ENCODE data around the gene RCOR1. TPM values are rescaled to one million over a fixed set of nuclear protein-coding genes. Genes with fewer than 3 reads are reported as not detected.

RCOR1 gene
- total RNA-seq, 3 donors from 2014 or later (not counting 1 experiment from before 2014, with no cell fraction given) = 20.3 to 36.5 (median 21.8) TPM

GRCh38 chr14:102558556-102558955, 33.9 kb upstream of the RCOR1 start:
- Mint-ChIP-seq H3K4me3 (no peak overlapping the region), H3K4me1 (no peaks in the 10 kb centered on the region), H3K36me3 (no peaks in the 10 kb centered on the region), H3K27me3 (ENCODE audit: low read depth in 2 of 2) (peaks cover 0 to 3% of the 10 kb centered on the region in 2 donors), H3K27ac (no peak overlapping the region), H3K9me3 (no peaks in the 10 kb centered on the region)
- Histone ChIP-seq H3K4me3 (ENCODE audit: low read length) (no peak overlapping the region), H3K27me3 (ENCODE audit: control insufficient read depth, insufficient read depth, low read length) (no peaks in the 10 kb centered on the region), H3K27ac (ENCODE audit: low read length) (no peak overlapping the region), H3K36me3 (ENCODE audit: control insufficient read depth, insufficient read depth, low read length) (no peaks in the 10 kb centered on the region), H3K9me3 (ENCODE audit: control insufficient read depth, insufficient read depth, low read length) (no peaks in the 10 kb centered on the region), H3K4me1 (ENCODE audit: control insufficient read depth, insufficient read depth, low read length) (peaks cover 13% of the 10 kb centered on the region)
- no peak for TF ChIP-seq CTCF (IDR thresholded peaks at IDR 0.05)
- intact Hi-C loops (cut with micrococcal nuclease) = no loop called here
- DNase-seq (no peak), ATAC-seq (no peak)
- 64% methylated on average over 4 of the region's 4 CpGs for WGBS (ENCODE audit: insufficient coverage)

GRCh38 chr14:102560458-102561261, 31.8 kb upstream of the RCOR1 start:
- Mint-ChIP-seq H3K36me3 (no peaks in the 10 kb centered on the region), H3K9me3 (no peaks in the 10 kb centered on the region), H3K4me3 (no peak overlapping the region), H3K4me1 (no peaks in the 10 kb centered on the region), H3K27me3 (ENCODE audit: low read depth in 2 of 2) (peaks cover 0 to 3% of the 10 kb centered on the region in 2 donors), H3K27ac (no peak overlapping the region)
- TF ChIP-seq CTCF (IDR thresholded peaks at IDR 0.05) = no peak
- Histone ChIP-seq H3K4me3 (ENCODE audit: low read length) (no peak overlapping the region), H3K27ac (ENCODE audit: low read length) (no peak overlapping the region), H3K36me3 (ENCODE audit: control insufficient read depth, insufficient read depth, low read length) (no peaks in the 10 kb centered on the region), H3K9me3 (ENCODE audit: control insufficient read depth, insufficient read depth, low read length) (no peaks in the 10 kb centered on the region), H3K4me1 (ENCODE audit: control insufficient read depth, insufficient read depth, low read length) (peaks cover 13% of the 10 kb centered on the region), H3K27me3 (ENCODE audit: control insufficient read depth, insufficient read depth, low read length) (no peaks in the 10 kb centered on the region)
- WGBS (ENCODE audit: insufficient coverage) = 41% methylated on average over 12 of the region's 14 CpGs
- intact Hi-C loops (cut with micrococcal nuclease) = no loop called here
- ATAC-seq = no peak
- DNase-seq = no peak

- intact Hi-C loops (cut with micrococcal nuclease) = no loop called here
- peak in 1 of 3 donors; percentile 55 for ATAC-seq
- Histone ChIP-seq H3K27ac (ENCODE audit: low read length) (no peak overlapping the region), H3K4me1 (ENCODE audit: control insufficient read depth, insufficient read depth, low read length) (peaks cover 25% of the 10 kb centered on the region), H3K4me3 (ENCODE audit: low read length) (no peak overlapping the region), H3K27me3 (ENCODE audit: control insufficient read depth, insufficient read depth, low read length) (no peaks in the 10 kb centered on the region), H3K9me3 (ENCODE audit: control insufficient read depth, insufficient read depth, low read length) (no peaks in the 10 kb centered on the region), H3K36me3 (ENCODE audit: control insufficient read depth, insufficient read depth, low read length) (no peaks in the 10 kb centered on the region)
- DNase-seq = no peak
- Mint-ChIP-seq H3K9me3 (no peaks in the 10 kb centered on the region), H3K4me1 (peaks cover 6 to 7% of the 10 kb centered on the region in 2 donors), H3K36me3 (no peaks in the 10 kb centered on the region), H3K4me3 (no peak overlapping the region), H3K27me3 (ENCODE audit: low read depth in 2 of 2) (peaks cover 0 to 3% of the 10 kb centered on the region in 2 donors), H3K27ac (no peak overlapping the region)
- TF ChIP-seq CTCF (IDR thresholded peaks at IDR 0.05) = no peak
- 46% methylated on average over 8 of the region's 10 CpGs for WGBS (ENCODE audit: insufficient coverage)
Observed at GRCh38 chr14:102565331-102565887, 27.0 kb upstream of the RCOR1 start.

Data from natural killer cell (primary cell).